Activated T-helper 2 cell treated with anti-CD3 and anti-CD28 coated beads, Interferon-gamma antibody, Interleukin-2, Interleukin-4, amounts not matched to agents 10 μg/mL and 5 μg/mL and 100 μg/mL, durations not matched to agents 14 hours and 24 hours and 36 hours (primary cell): ENCODE measurements around the gene KCND3. TPM values are rescaled to one million over a fixed set of nuclear protein-coding genes. Genes with fewer than 3 reads are reported as not detected.
"Not testable (repeated sequence)": the region's sequence is repeated elsewhere in the genome, so short reads cannot be mapped to it uniquely, and the experiment has no call there.

Source experiments
- DNase-seq: peaks from one replicate; pipeline ENCODE4 v3.0.0; 2021; ENCODE audit warnings: low spot score
- H3K27ac Mint-ChIP-seq: one replicate; pipeline ENCODE4 v1.8.0; 2021; ENCODE audit warnings: mixed read lengths
- H3K27me3 Mint-ChIP-seq: one replicate; pipeline ENCODE4 v1.8.0; 2021; ENCODE audit warnings: low read depth, mixed read lengths
- H3K36me3 Mint-ChIP-seq: one replicate; pipeline ENCODE4 v1.8.0; 2021; ENCODE audit warnings: low read depth, mixed read lengths
- H3K4me1 Mint-ChIP-seq: one replicate; pipeline ENCODE4 v1.8.0; 2021; ENCODE audit warnings: low read depth, mixed read lengths
- H3K4me3 Mint-ChIP-seq: one replicate; pipeline ENCODE4 v1.8.0; 2021; ENCODE audit warnings: low read depth, mild to moderate bottlenecking, moderate library complexity, mixed read lengths
- H3K9me3 Mint-ChIP-seq: one replicate; pipeline ENCODE4 v1.8.0; 2021; ENCODE audit warnings: mixed read lengths
- intact Hi-C: fragments of 100-400 bp; cut with micrococcal nuclease; formaldehyde crosslinking; loops from one replicate; pipeline ENCODE4 v1.15.1; 2023
- total RNA-seq: library from RNA; stranded (reverse); gene quantifications from 2 replicates; pipeline ENCODE4 v1.2.3, GENCODE V29; 2022

The KCND3 gene
- total RNA-seq, 1 donor from 2014 or later = not detected

DNA sequence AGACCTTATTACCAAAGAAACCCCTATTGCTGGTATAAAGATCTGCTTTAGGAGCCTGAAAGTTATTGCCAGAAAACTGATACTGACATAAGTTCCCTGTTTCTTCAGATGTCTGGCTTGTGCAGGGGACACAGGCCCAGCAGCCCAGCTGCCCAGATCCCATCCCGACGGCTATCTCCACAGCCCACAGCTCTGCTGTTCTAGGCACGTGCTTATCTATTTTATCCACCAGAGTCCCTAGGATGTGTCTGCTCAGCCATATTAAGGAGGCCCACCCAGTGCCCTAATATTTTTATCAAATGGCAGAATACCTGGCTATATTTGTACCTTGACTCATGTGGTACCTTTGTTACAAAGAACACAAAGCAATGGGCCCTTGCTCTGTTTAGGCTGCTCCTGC lies 174.8 kb downstream of the KCND3 start:
- Mint-ChIP-seq H3K9me3 (no peaks in the 10 kb centered on the region), H3K27ac (no peak overlapping the region), H3K36me3 (no peaks in the 10 kb centered on the region), H3K27me3 (peaks cover 3% of the 10 kb centered on the region), H3K4me1 (no peaks in the 10 kb centered on the region), H3K4me3 (no peak overlapping the region)
- no peak for DNase-seq
- intact Hi-C loops = no loop called here

DNA sequence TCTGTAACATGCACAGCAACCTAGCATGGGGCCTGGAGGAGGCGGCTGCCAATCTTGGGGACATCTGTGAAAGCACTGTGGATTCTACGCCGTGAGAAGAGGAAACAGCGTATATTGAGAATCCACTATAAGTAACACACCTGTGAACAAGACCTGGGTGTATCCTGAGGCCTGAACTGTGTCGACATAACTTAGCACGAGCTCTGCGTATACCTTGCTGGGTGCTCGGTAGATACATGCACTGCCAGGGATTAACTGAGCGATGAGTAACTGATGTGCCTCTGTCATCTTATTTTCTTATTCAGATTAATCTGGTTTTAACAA lies 175.2 kb downstream of the KCND3 start:
- Mint-ChIP-seq H3K4me3 (no peak overlapping the region), H3K27me3 (peaks cover 3% of the 10 kb centered on the region), H3K4me1 (no peaks in the 10 kb centered on the region), H3K9me3 (no peaks in the 10 kb centered on the region), H3K36me3 (no peaks in the 10 kb centered on the region), H3K27ac (no peak overlapping the region)
- intact Hi-C loops = no loop called here
- no peak for DNase-seq

DNA sequence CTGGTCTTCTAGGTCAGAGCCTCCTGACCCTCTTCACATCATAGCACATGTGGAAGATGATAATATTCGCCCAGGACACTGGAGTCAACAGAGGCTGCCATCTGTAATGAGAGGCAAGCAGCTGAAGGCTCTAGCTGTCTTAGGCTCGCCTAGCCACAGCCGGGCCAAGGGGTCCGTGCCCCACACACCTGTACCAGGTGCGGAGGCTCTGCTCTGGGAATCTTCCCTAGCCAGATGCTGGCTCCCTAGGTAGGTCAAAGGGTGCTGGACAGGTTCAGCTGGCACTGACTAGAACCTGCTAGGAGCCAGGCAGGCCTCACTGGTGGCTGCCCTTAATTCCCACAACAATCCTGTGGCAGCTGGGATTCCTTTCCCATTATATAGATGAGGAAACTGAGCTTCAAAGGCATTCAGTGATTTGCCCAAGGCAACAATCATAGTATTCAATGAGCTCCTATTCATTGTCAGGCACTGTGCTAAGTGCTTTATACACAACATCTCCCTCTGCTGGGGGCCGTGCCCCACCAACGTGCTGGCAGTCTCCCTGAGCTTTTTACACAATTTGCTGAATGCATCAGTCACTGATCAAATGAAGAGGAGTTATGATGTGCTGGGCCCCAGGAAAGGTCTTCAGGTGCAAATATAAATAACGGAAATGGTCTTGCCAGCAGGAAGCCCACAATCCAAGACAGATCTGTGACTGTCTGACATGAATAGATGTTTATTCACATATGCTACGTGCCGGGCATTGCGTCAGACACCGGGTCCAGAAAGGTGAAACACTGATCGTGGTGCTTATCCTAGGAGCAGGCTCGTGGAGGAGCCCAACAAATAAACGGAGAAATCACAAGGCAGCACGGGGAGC lies 175.8 kb downstream of the KCND3 start:
- Mint-ChIP-seq H3K4me3 (no peak overlapping the region), H3K4me1 (no peaks in the 10 kb centered on the region), H3K36me3 (no peaks in the 10 kb centered on the region), H3K9me3 (no peaks in the 10 kb centered on the region), H3K27me3 (peaks cover 4% of the 10 kb centered on the region), H3K27ac (no peak overlapping the region)
- DNase-seq = no peak
- intact Hi-C loops = no loop called here

DNA sequence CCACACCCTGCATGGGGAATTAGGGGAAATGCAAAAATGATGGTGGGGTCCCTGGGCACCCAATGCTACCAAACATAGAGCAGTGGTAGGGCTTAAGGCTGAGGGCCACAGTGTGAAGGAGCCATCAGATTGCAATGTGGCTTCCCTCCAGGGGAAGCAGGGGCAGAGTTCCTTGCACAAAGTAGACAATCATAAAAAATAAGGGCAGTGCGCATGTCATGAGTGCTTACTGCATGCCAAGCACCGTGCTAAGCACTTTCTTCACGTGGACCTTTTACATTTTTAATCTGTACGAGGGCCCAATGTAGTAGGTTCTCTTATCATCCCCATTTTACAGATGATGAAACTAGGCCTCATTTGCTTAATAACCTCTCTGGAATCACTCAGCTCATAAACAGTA lies 177.2 kb downstream of the KCND3 start:
- Mint-ChIP-seq H3K4me1 (no peaks in the 10 kb centered on the region), H3K27me3 (peaks cover 5% of the 10 kb centered on the region), H3K36me3 (no peaks in the 10 kb centered on the region), H3K9me3 (no peaks in the 10 kb centered on the region), H3K27ac (no peak overlapping the region), H3K4me3 (no peak overlapping the region)
- DNase-seq = no peak
- intact Hi-C loops = no loop called here

GRCh38 chr1:111811891-111812290 lies 177.6 kb downstream of the KCND3 start:
- no peaks in the 10 kb centered on the region for H3K9me3 Mint-ChIP-seq
- no peaks in the 10 kb centered on the region for H3K4me1 Mint-ChIP-seq
- H3K27ac Mint-ChIP-seq = no peak overlapping the region

DNA sequence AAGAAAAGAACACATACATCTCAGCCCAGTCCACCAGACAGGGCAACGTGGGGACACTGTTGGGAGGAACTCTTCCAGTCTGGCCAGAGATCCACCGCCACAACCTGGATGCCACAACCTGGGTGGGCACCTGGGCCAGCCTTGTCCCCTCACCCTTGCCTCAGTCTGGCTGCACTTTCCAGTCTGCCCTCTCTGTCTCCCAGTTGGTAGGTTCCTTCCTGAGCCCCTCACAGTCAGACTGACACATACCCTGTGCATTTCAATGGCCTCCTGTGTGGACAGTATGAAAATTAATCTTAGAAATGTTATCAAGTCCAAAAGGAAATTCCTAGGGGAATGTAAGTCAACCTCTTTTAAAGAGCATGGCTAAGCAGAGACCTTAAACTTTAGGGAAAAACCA lies 184.2 kb downstream of the KCND3 start:
- Mint-ChIP-seq H3K4me1 (no peaks in the 10 kb centered on the region), H3K36me3 (no peaks in the 10 kb centered on the region), H3K9me3 (no peaks in the 10 kb centered on the region), H3K4me3 (no peak overlapping the region), H3K27ac (no peak overlapping the region), H3K27me3 (peaks cover 6% of the 10 kb centered on the region)
- intact Hi-C loops = no loop called here
- no peak for DNase-seq

More at GRCh38 chr1:111811891-111812290, 177.6 kb downstream of the KCND3 start:
- Mint-ChIP-seq H3K27me3 (peaks cover 5% of the 10 kb centered on the region), H3K36me3 (no peaks in the 10 kb centered on the region), H3K4me3 (no peak overlapping the region)
- no peak for DNase-seq
- intact Hi-C loops = no loop called here

DNA sequence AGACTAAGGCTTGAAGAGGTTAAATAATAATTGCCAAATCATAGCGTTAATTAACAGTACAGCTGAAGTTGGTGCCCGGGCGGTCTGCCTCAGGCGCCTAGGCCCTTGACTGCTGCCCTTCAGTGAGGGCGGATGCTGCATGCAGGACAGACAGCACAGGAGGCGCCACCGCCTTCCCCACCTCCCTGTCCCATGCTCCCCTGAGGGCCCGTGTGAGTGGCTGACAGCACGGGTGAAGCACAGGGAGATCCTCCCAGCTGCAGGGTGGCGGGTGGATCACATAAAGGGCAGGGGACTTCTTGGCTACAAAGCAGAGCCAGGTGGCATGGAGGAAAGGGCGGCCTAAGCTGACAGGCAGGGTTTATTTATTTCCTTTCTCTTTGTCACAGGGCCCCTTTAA lies 184.7 kb downstream of the KCND3 start:
- no peaks in the 10 kb centered on the region for H3K4me1 Mint-ChIP-seq
- no peak overlapping the region for H3K4me3 Mint-ChIP-seq
- no peaks in the 10 kb centered on the region for H3K36me3 Mint-ChIP-seq
- H3K27ac Mint-ChIP-seq = no peak overlapping the region
- H3K27me3 Mint-ChIP-seq = peaks cover 6% of the 10 kb centered on the region
- H3K9me3 Mint-ChIP-seq = no peaks in the 10 kb centered on the region
- intact Hi-C loops = no loop called here
- DNase-seq = no peak

DNA sequence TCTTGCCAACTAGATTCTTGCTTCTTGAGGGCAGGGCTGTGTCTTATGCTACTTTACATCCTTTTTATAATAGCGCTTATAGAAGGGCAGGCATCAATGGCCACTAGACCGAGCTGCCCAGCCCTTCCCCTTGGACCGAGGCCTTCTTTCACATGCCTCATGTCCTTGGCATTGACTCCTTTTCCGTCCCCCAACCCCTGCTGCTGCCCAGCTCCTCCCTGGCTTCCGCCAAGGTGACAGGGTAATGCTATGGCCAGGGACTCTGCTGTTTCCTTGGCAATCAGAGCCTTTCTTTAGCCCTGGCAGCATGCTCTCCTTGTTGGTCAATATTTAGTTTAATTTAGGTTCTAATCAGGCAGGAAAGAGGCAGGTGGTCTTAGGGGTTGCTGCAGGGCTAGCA lies 185.5 kb downstream of the KCND3 start:
- Mint-ChIP-seq H3K4me1 (no peaks in the 10 kb centered on the region), H3K4me3 (no peak overlapping the region)

GRCh38 chr1:111802984-111803383 lies 186.5 kb downstream of the KCND3 start:
- H3K36me3 Mint-ChIP-seq = no peaks in the 10 kb centered on the region

More for the DNA sequence above, 185.5 kb downstream of the KCND3 start:
- Mint-ChIP-seq H3K36me3 (no peaks in the 10 kb centered on the region), H3K27me3 (peaks cover 8% of the 10 kb centered on the region), H3K9me3 (no peaks in the 10 kb centered on the region), H3K27ac (no peak overlapping the region)
- DNase-seq = no peak
- intact Hi-C loops = no loop called here

GRCh38 chr1:111802110-111802509 lies 187.4 kb downstream of the KCND3 start:
- intact Hi-C loops = no loop called here
- Mint-ChIP-seq H3K27ac (no peak overlapping the region), H3K4me3 (no peak overlapping the region)

More at GRCh38 chr1:111802984-111803383, 186.5 kb downstream of the KCND3 start:
- peaks cover 6% of the 10 kb centered on the region for H3K27me3 Mint-ChIP-seq
- no peak overlapping the region for H3K27ac Mint-ChIP-seq
- H3K9me3 Mint-ChIP-seq = no peaks in the 10 kb centered on the region
- intact Hi-C loops = no loop called here
- no peaks in the 10 kb centered on the region for H3K4me1 Mint-ChIP-seq
- no peak overlapping the region for H3K4me3 Mint-ChIP-seq
- no peak for DNase-seq

DNA sequence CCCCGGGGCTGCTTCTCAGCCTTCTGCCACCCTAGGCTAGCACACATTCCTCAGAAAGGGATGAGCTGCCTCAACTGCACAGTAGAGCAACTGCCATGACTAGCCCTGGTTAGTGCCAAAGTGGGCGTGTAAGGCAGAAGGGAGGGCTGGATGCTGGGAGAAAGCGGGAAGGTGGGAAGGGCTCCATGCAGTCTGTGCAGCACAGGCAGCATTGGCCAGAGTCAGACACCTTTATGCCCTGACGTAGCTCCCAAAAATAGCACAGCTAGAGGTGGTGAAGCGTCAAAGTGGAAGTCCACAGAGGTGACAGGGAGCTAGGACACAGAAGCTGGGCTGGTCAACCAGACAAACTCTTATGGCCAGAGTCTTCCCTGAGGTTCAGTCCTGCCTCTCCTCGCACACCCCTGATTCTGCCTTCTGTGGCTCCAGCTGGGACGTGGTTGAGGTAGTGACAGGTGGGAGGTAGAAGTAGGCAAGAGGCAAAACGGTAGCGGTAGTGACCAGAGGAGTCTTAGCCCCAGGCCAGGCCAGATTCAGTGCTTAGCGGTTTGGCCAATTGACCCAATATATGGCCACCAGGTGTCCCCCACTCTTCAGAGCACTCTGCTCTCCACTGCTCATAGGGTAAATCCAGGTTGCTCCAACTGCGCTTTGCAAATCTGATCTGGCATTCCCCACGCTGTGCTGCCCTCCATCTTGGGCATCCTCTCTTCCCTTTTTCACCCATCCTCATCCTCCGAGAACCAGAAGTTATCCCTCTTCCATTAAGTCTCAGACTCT lies 188.2 kb downstream of the KCND3 start:
- Mint-ChIP-seq H3K27ac (no peak overlapping the region), H3K4me1 (no peaks in the 10 kb centered on the region), H3K4me3 (no peak overlapping the region), H3K9me3 (no peaks in the 10 kb centered on the region), H3K36me3 (no peaks in the 10 kb centered on the region), H3K27me3 (peaks cover 6% of the 10 kb centered on the region)
- intact Hi-C loops = no loop called here
- DNase-seq = no peak

More at GRCh38 chr1:111802110-111802509, 187.4 kb downstream of the KCND3 start:
- DNase-seq = no peak
- no peaks in the 10 kb centered on the region for H3K36me3 Mint-ChIP-seq
- H3K4me1 Mint-ChIP-seq = no peaks in the 10 kb centered on the region
- peaks cover 6% of the 10 kb centered on the region for H3K27me3 Mint-ChIP-seq
- H3K9me3 Mint-ChIP-seq = no peaks in the 10 kb centered on the region

DNA sequence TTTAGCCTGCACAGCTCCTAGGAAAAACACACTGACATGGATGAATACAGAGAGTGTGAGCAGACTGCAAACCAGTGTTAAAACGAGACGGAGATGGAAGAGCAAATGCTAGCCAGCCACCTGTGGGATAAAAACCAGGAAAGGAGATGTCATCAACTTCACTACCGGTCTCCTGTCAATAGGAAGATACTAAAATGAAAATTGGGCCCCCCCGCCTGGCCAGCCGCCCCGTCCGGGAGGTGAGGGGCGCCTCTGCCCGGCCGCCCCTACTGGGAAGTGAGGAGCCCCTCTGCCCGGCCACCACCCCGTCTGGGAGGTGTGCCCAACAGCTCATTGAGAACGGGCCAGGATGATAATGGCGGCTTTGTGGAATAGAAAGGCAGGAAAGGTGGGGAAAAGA lies 189.7 kb downstream of the KCND3 start:
- H3K27me3 Mint-ChIP-seq, H3K4me1 Mint-ChIP-seq, DNase-seq, H3K9me3 Mint-ChIP-seq, H3K27ac Mint-ChIP-seq, H3K36me3 Mint-ChIP-seq, H3K4me3 Mint-ChIP-seq, intact Hi-C loops: not testable (repeated sequence)

- no peak for DNase-seq
- Mint-ChIP-seq H3K27ac (no peak overlapping the region), H3K4me3 (no peak overlapping the region), H3K27me3 (peaks cover 2% of the 10 kb centered on the region), H3K9me3 (no peaks in the 10 kb centered on the region), H3K36me3 (no peaks in the 10 kb centered on the region), H3K4me1 (no peaks in the 10 kb centered on the region)
- intact Hi-C loops = no loop called here
Observed at GRCh38 chr1:111798580-111798979, 190.9 kb downstream of the KCND3 start.
